HepG2 (cell line): ENCODE measurements around the gene ATXN2. TPM values are rescaled to one million over a fixed set of nuclear protein-coding genes. Genes with fewer than 3 reads are reported as not detected.
A peak's percentile ranks its signal among the peaks of the same experiment; 100 is the strongest.

Experiments
- ATAC-seq: fragments of 200-7000 bp; cut with Tn5 transposase; 3 replicates; pipeline ENCODE4 v1.9.1; 2020; ENCODE audit warnings: mild to moderate bottlenecking, moderate library complexity
- BruUV-seq: library from RNA; stranded (reverse); fragments of 400-500 nt; replicated peaks from 2 replicates; lab custom pipeline; 2021; lab: Mats Ljungman, UMichigan
- CTCF ChIA-PET: fragments of 300-600 bp; formaldehyde crosslinking; extraction: SDS; loops from one replicate; lab custom pipeline; 2021; ENCODE audit warnings: low total read pairs, inconsistent platforms, low intra/inter-chr PET ratio; lab: Yijun Ruan, JAX
- POLR2A ChIA-PET: fragments of 350-600 bp; sonication (Branson Sonifier 250); formaldehyde crosslinking; loops from one replicate; lab custom pipeline; 2020; ENCODE audit warnings: antibody characterized with exemption, inconsistent platforms; lab: Yijun Ruan, JAX
- DNase-seq: peaks from one replicate; pipeline ENCODE4 v3.0.0-alpha.2; 2015; ENCODE audit warnings: low spot score
- FAIRE-seq: peaks from 3 replicates; lab custom pipeline; 2011; peaks lifted over from hg19 to GRCh38; lab: Jason Lieb, UNC
- H2AFZ ChIP-seq: one replicate; pipeline ENCODE4 v1.6.1; 2011; ENCODE audit warnings: low read length, inconsistent platforms
- H3K27ac ChIP-seq: fragments of 300-600 bp; 3 replicates; pipeline ENCODE4 v1.8.0; 2011; ENCODE audit warnings: mixed run types, mild to moderate bottlenecking, mixed read lengths, low read length, inconsistent platforms; ENCODE audit not compliant: insufficient read depth; ENCODE audit errors: extremely low read length
- H3K27me3 ChIP-seq, 2 experiments: fragments of 200-600 bp in 1 of 2; 2 replicates in 1 of 2; 3 replicates in 1 of 2; pipeline versions ENCODE4 v1.6.0 to v1.8.0; 2011; ENCODE audit warnings: low read length in 2 of 2, mild to moderate bottlenecking in 2 of 2, moderate library complexity in 2 of 2, inconsistent platforms in 1 of 2; ENCODE audit not compliant: insufficient read depth in 2 of 2, control insufficient read depth in 1 of 2
- H3K36me3 ChIP-seq, 2 experiments: fragments of 200-600 bp in 1 of 2; replicated peaks in 1 of 2; 2 replicates in 1 of 2; 3 replicates in 1 of 2; pipeline versions ENCODE4 v1.5.1 to v1.8.0; 2011; ENCODE audit warnings: low read length in 2 of 2, inconsistent platforms in 1 of 2; ENCODE audit not compliant: insufficient read depth in 2 of 2, control insufficient read depth in 1 of 2
- H3K4me1 ChIP-seq: 2 replicates; pipeline ENCODE4 v1.5.1; 2012; ENCODE audit warnings: low read length, inconsistent platforms; ENCODE audit not compliant: insufficient read depth
- H3K4me2 ChIP-seq: 2 replicates; pipeline ENCODE4 v1.6.0; 2011; ENCODE audit warnings: low read depth, low read length, inconsistent platforms
- H3K4me3 ChIP-seq, 3 experiments: fragments of 200-600 bp in 1 of 3; sonication (generic), shearing (Covaris generic) in 1 of 3; replicated peaks in 1 of 3; 2 replicates each; pipeline ENCODE4 v1.5.1; 2011 to 2016; ENCODE audit warnings: low read length in 3 of 3, inconsistent platforms in 2 of 3, low read depth in 2 of 3, mild to moderate bottlenecking in 2 of 3, control low read depth in 1 of 3, mixed read lengths in 1 of 3; ENCODE audit not compliant: insufficient read depth in 1 of 3
- H3K79me2 ChIP-seq: one replicate; pipeline ENCODE4 v1.6.1; 2011; ENCODE audit warnings: low read length, inconsistent platforms; ENCODE audit not compliant: insufficient read depth
- H3K9ac ChIP-seq: 2 replicates; pipeline ENCODE4 v1.6.0; 2011; ENCODE audit warnings: mild to moderate bottlenecking, low read depth, low read length, inconsistent platforms; ENCODE audit not compliant: insufficient read depth
- H3K9me3 ChIP-seq: 2 replicates; pipeline ENCODE4 v1.5.1; 2012; ENCODE audit warnings: mild to moderate bottlenecking, low read length
- H4K20me1 ChIP-seq: 2 replicates; pipeline ENCODE4 v1.6.0; 2011; ENCODE audit warnings: inconsistent platforms, mild to moderate bottlenecking, low read length, moderate library complexity; ENCODE audit not compliant: insufficient read depth
- RBM22 ChIP-seq: fragments of 200-400 bp; formaldehyde crosslinking; optimal IDR thresholded peaks from 2 replicates; pipeline ENCODE3; 2017; ENCODE audit warnings: mild to moderate bottlenecking, low read length, moderate library complexity
- TOPORS ChIP-seq: sonication (generic); formaldehyde crosslinking; IDR thresholded peaks from 2 replicates; pipeline ENCODE4 v1.8.0; 2023; ENCODE audit warnings: mild to moderate bottlenecking, missing genetic modification reagents
- ZNF839 ChIP-seq: sonication (generic); formaldehyde crosslinking; IDR thresholded peaks from 2 replicates; pipeline ENCODE4 v1.4.0; 2020; ENCODE audit warnings: missing genetic modification reagents, mild to moderate bottlenecking, borderline replicate concordance
- WGBS: methylation state at CpG from one replicate; pipeline ENCODE4 v1.1.6; 2017; ENCODE audit warnings: low lambda C conversion rate; 5-methylcytosine and 5-hydroxymethylcytosine counted together
- in situ Hi-C: cut with HindIII; loops from 2 replicates; pipeline ENCODE4 v1.10.0; 2017; ENCODE audit warnings: low pct_unique_long_range_greater_than_20kb; ENCODE audit not compliant: extremely low pct_ligation_motif_present
- intact Hi-C: fragments of 100-400 bp; cut with micrococcal nuclease; formaldehyde crosslinking; loops from one replicate; pipeline ENCODE4 v1.10.0; 2022; ENCODE audit not compliant: unreplicated experiment
- polyA plus RNA-seq, 8 experiments: library from polyadenylated mRNA; depleted of rRNA in 3 of 8; stranded (reverse) in 7 of 8; unstranded in 1 of 8; fragments of >200 nt; fragmentation: Illumina TruSeq in 4 of 8; extraction: Trizol in 4 of 8; gene quantifications; 2 replicates each; pipeline versions ENCODE4 v1.2.1 to v1.2.3, GENCODE V29; 2011 to 2016; ENCODE audit warnings: low read depth in 4 of 8, missing spikeins in 1 of 8, mixed read lengths in 1 of 8; ENCODE audit not compliant: insufficient read depth in 1 of 8
- total RNA-seq, 5 experiments: library from RNA; depleted of rRNA; stranded (reverse); fragments of >200 nt; fragmentation: Illumina TruSeq; extraction: Trizol; gene quantifications; 2 replicates each; pipeline ENCODE4 v1.2.3, GENCODE V29; 2016; ENCODE audit warnings: low read depth in 1 of 5
- TF ChIP-seq, protein P1 (sequence below): sonication (generic); formaldehyde crosslinking; IDR thresholded peaks from 2 replicates; pipeline ENCODE4 v1.4.0; 2020; ENCODE audit warnings: missing genetic modification reagents
- TF ChIP-seq, protein P2 (sequence below): sonication (generic); formaldehyde crosslinking; IDR thresholded peaks from 2 replicates; pipeline ENCODE4 v1.4.0; 2020; ENCODE audit warnings: missing genetic modification reagents
- TF ChIP-seq, protein P3 (sequence below): sonication (generic); formaldehyde crosslinking; IDR thresholded peaks from 2 replicates; pipeline ENCODE4 v1.8.0; 2022; ENCODE audit warnings: mild to moderate bottlenecking, missing genetic modification reagents, borderline replicate concordance
- TF ChIP-seq, protein P4 (sequence below): sonication (generic); formaldehyde crosslinking; IDR thresholded peaks from 2 replicates; pipeline ENCODE4 v1.4.0; 2020; ENCODE audit warnings: missing genetic modification reagents

ATXN2 gene
- total and polyA plus RNA-seq, 2 of the 13 experiments (the other 11 are each of a cell fraction or from before 2014, with no cell fraction given) = 18.1 to 27.1 TPM

DNA sequence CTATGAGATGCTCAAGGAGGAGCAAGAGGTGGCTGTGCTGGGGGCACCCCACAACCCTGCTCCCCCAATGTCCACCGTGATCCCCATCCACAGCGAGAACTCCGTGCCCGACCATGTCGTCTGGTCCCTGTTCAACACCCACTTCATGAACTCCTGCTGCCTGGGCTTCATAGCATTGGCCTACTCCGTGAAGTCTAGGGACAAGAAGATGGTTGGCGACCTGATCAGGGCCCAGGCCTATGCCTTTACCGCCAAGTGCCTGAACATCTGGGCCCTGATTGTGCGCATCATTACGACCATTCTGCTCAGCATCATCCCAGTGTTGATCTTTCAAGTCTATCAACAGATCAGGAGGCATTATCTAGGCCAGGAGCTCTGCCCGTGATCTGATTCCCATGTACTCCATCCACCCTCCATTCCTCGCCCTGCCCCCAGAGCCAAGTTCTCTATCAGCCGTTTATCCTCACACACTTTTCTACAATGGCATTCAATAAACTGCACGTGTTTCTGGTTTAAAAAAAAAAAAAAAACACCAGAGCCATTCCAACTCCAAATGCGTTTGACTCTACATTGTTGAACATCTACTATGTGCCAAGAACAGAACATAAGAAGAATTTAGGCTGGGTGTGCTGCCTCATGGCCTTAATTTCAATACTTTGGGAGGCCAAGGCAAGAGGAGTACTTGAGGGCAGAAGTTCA lies 17.5 kb downstream of the ATXN2 start (continued):
- TF ChIP-seq, protein P1, sequence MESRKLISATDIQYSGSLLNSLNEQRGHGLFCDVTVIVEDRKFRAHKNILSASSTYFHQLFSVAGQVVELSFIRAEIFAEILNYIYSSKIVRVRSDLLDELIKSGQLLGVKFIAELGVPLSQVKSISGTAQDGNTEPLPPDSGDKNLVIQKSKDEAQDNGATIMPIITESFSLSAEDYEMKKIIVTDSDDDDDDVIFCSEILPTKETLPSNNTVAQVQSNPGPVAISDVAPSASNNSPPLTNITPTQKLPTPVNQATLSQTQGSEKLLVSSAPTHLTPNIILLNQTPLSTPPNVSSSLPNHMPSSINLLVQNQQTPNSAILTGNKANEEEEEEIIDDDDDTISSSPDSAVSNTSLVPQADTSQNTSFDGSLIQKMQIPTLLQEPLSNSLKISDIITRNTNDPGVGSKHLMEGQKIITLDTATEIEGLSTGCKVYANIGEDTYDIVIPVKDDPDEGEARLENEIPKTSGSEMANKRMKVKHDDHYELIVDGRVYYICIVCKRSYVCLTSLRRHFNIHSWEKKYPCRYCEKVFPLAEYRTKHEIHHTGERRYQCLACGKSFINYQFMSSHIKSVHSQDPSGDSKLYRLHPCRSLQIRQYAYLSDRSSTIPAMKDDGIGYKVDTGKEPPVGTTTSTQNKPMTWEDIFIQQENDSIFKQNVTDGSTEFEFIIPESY (CRISPR knock-in tag) = peak; percentile 51; the same call in 1 of the 2 replicates
- 0 out of 2 replicates have a peak, but pooled peaks have one; percentile 38 for TF ChIP-seq ZNF839 (CRISPR knock-in tag)
- TF ChIP-seq, protein P2, sequence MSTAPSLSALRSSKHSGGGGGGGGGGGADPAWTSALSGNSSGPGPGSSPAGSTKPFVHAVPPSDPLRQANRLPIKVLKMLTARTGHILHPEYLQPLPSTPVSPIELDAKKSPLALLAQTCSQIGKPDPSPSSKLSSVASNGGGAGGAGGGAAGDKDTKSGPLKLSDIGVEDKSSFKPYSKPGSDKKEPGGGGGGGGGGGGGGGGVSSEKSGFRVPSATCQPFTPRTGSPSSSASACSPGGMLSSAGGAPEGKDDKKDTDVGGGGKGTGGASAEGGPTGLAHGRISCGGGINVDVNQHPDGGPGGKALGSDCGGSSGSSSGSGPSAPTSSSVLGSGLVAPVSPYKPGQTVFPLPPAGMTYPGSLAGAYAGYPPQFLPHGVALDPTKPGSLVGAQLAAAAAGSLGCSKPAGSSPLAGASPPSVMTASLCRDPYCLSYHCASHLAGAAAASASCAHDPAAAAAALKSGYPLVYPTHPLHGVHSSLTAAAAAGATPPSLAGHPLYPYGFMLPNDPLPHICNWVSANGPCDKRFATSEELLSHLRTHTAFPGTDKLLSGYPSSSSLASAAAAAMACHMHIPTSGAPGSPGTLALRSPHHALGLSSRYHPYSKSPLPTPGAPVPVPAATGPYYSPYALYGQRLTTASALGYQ (CRISPR knock-in tag) = no peak
- TF ChIP-seq, protein P3, sequence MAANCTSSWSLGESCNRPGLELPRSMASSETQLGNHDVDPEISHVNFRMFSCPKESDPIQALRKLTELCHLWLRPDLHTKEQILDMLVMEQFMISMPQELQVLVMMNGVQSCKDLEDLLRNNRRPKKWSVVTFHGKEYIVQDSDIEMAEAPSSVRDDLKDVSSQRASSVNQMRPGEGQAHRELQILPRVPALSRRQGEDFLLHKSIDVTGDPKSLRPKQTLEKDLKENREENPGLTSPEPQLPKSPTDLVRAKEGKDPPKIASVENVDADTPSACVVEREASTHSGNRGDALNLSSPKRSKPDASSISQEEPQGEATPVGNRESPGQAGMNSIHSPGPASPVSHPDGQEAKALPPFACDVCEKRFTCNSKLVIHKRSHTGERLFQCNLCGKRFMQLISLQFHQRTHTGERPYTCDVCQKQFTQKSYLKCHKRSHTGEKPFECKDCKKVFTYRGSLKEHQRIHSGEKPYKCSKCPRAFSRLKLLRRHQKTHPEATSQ (CRISPR knock-in tag) = no peak
- peak; percentile 82 for TF ChIP-seq RBM22

DNA sequence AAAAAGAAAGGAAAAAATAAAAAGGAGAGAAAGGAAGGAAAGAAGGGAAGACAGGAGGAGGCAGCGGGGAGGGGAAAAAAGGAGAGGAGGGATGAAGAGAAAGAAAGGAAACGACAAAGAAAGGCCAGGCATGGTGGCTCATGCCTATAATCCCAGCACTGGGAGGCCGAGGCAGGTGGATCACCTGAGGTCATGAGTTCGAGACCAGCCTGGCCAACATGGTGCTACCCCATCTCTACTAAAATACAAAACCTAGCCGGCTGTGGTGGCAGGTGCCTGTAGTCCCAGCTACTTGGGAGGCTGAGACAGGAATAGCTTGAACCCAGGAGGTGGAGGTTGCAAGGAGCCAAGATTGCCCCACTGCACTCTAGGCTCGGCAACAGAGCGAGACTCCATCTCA lies 18.4 kb downstream of the ATXN2 start:
- ChIA-PET POLR2A (no interaction called here), CTCF (no interaction called here)
- BruUV-seq = no TSS peak
- Histone ChIP-seq H3K36me3 (peaks cover 1 to 3% of the 10 kb centered on the region in 2 experiments; a peak in 1 of 5 replicates), H4K20me1 (peaks cover 10% of the 10 kb centered on the region; the same call in 1 of the 2 replicates), H3K79me2 (peaks cover 83% of the 10 kb centered on the region), H3K27me3 (no peaks in the 10 kb centered on the region), H3K9me3 (no peaks in the 10 kb centered on the region), H3K4me2 (no peak overlapping the region), H2AFZ (no peak overlapping the region), H3K4me1 (peaks cover 33% of the 10 kb centered on the region), H3K27ac (no peak overlapping the region), H3K4me3 (no peak overlapping the region), H3K9ac (no peak overlapping the region)
- in situ Hi-C loops = no loop called here
- intact Hi-C loops = no loop called here
- FAIRE-seq = no peak
- 94% methylated on average over 7 of the region's 7 CpGs for WGBS
- no peak for ATAC-seq
- no peak for DNase-seq
- TF ChIP-seq TOPORS = no peak
- TF ChIP-seq, protein P4, sequence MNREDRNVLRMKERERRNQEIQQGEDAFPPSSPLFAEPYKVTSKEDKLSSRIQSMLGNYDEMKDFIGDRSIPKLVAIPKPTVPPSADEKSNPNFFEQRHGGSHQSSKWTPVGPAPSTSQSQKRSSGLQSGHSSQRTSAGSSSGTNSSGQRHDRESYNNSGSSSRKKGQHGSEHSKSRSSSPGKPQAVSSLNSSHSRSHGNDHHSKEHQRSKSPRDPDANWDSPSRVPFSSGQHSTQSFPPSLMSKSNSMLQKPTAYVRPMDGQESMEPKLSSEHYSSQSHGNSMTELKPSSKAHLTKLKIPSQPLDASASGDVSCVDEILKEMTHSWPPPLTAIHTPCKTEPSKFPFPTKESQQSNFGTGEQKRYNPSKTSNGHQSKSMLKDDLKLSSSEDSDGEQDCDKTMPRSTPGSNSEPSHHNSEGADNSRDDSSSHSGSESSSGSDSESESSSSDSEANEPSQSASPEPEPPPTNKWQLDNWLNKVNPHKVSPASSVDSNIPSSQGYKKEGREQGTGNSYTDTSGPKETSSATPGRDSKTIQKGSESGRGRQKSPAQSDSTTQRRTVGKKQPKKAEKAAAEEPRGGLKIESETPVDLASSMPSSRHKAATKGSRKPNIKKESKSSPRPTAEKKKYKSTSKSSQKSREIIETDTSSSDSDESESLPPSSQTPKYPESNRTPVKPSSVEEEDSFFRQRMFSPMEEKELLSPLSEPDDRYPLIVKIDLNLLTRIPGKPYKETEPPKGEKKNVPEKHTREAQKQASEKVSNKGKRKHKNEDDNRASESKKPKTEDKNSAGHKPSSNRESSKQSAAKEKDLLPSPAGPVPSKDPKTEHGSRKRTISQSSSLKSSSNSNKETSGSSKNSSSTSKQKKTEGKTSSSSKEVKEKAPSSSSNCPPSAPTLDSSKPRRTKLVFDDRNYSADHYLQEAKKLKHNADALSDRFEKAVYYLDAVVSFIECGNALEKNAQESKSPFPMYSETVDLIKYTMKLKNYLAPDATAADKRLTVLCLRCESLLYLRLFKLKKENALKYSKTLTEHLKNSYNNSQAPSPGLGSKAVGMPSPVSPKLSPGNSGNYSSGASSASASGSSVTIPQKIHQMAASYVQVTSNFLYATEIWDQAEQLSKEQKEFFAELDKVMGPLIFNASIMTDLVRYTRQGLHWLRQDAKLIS = no peak
